Type B pancreatic cell (in vitro differentiated cells): ENCODE measurements around the gene SUPT20H. TPM values are rescaled to one million over a fixed set of nuclear protein-coding genes. Genes with fewer than 3 reads are reported as not detected.

Experiments used
- DNase-seq: peaks from one replicate; pipeline ENCODE4 v3.0.0; 2021; ENCODE audit warnings: mixed read lengths; ENCODE audit not compliant: unreplicated experiment; ENCODE audit errors: extremely low spot score
- H3K27ac Mint-ChIP-seq: 2 replicates; pipeline ENCODE4 v1.8.0; 2021; ENCODE audit warnings: mild to moderate bottlenecking, mixed read lengths
- H3K27me3 Mint-ChIP-seq: 2 replicates; pipeline ENCODE4 v1.8.0; 2021; ENCODE audit warnings: mixed read lengths
- H3K36me3 Mint-ChIP-seq: 2 replicates; pipeline ENCODE4 v1.8.0; 2021; ENCODE audit warnings: mixed read lengths
- H3K4me1 Mint-ChIP-seq: one replicate; pipeline ENCODE4 v1.8.0; 2021; ENCODE audit warnings: mixed read lengths; ENCODE audit not compliant: unreplicated experiment
- H3K4me3 Mint-ChIP-seq: 2 replicates; pipeline ENCODE4 v1.8.0; 2021; ENCODE audit warnings: mild to moderate bottlenecking, mixed read lengths
- H3K9me3 Mint-ChIP-seq: 2 replicates; pipeline ENCODE4 v1.8.0; 2021; ENCODE audit warnings: mixed read lengths
- CTCF ChIP-seq: fragments of 200-600 bp; sonication (generic); conservative IDR thresholded peaks from 2 replicates; pipeline ENCODE4 v1.5.0; 2021; ENCODE audit warnings: antibody characterized with exemption, mild to moderate bottlenecking
- total RNA-seq: library from RNA; stranded (reverse); gene quantifications from 2 replicates; pipeline ENCODE4 v1.2.1, GENCODE V29; 2021; ENCODE audit warnings: low replicate concordance

Gene SUPT20H
- total RNA-seq, 1 donor from 2014 or later = 91.0 TPM

- H3K27me3 Mint-ChIP-seq = no peaks in the 10 kb centered on the region
- no peak for TF ChIP-seq CTCF
- H3K4me3 Mint-ChIP-seq = peak overlapping the region; percentile 100
- no peak for DNase-seq
- peaks cover 3% of the 10 kb centered on the region for H3K36me3 Mint-ChIP-seq
- peak overlapping the region; percentile 99 for H3K27ac Mint-ChIP-seq
- peaks cover 20% of the 10 kb centered on the region for H3K4me1 Mint-ChIP-seq
- H3K9me3 Mint-ChIP-seq = no peaks in the 10 kb centered on the region
Measured at GRCh38 chr13:36997716-36998427, 61.6 kb downstream of the SUPT20H start.

GRCh38 chr13:36992362-36992761, 67.1 kb downstream of the SUPT20H start:
- Mint-ChIP-seq H3K4me1 (peaks cover 11% of the 10 kb centered on the region), H3K27ac (no peak overlapping the region), H3K36me3 (peaks cover 32% of the 10 kb centered on the region), H3K9me3 (no peaks in the 10 kb centered on the region), H3K27me3 (no peaks in the 10 kb centered on the region), H3K4me3 (no peak overlapping the region)
- DNase-seq = no peak
- no peak for TF ChIP-seq CTCF

- Mint-ChIP-seq H3K4me1 (no peaks in the 10 kb centered on the region), H3K36me3 (peaks cover 40% of the 10 kb centered on the region), H3K4me3 (no peak overlapping the region), H3K9me3 (no peaks in the 10 kb centered on the region), H3K27ac (no peak overlapping the region), H3K27me3 (no peaks in the 10 kb centered on the region)
- DNase-seq = no peak
- no peak for TF ChIP-seq CTCF
Measured at GRCh38 chr13:36986462-36987240, 72.8 kb downstream of the SUPT20H start.

GRCh38 chr13:36981156-36981743, 78.2 kb downstream of the SUPT20H start:
- Mint-ChIP-seq H3K27me3 (no peaks in the 10 kb centered on the region), H3K36me3 (peaks cover 24% of the 10 kb centered on the region), H3K9me3 (no peaks in the 10 kb centered on the region), H3K4me1 (no peaks in the 10 kb centered on the region), H3K27ac (peak overlapping the region; percentile 25), H3K4me3 (no peak overlapping the region)
- TF ChIP-seq CTCF = peak; percentile 78
- no peak for DNase-seq

- no peak for TF ChIP-seq CTCF
- no peaks in the 10 kb centered on the region for H3K27me3 Mint-ChIP-seq
- peaks cover 4% of the 10 kb centered on the region for H3K9me3 Mint-ChIP-seq
- H3K4me3 Mint-ChIP-seq = no peak overlapping the region
- DNase-seq = no peak
- no peak overlapping the region for H3K27ac Mint-ChIP-seq
- H3K4me1 Mint-ChIP-seq = no peaks in the 10 kb centered on the region
- H3K36me3 Mint-ChIP-seq = peaks cover 25% of the 10 kb centered on the region
Measured at GRCh38 chr13:36979361-36980050, 80.0 kb downstream of the SUPT20H start.
